GF-D8 (cell line): Measurements from ENCODE around the gene ZNF592.

ENCODE experiments used
- DNase-seq: peaks from one replicate; lab custom pipeline; 2025; lab: John Stamatoyannopoulos, UW

ZNF592 gene

GRCh38 chr15:84781495-84781894 is 33.1 kb downstream of the ZNF592 start:
- DNase-seq: no peak

- DNase-seq: no peak
Measured at GRCh38 chr15:84782346-84782745, 34.0 kb downstream of the ZNF592 start.

GRCh38 chr15:84783493-84784251 is 35.3 kb downstream of the ZNF592 start:
- no peak for DNase-seq

GRCh38 chr15:84784262-84784661 is 35.9 kb downstream of the ZNF592 start:
- no peak for DNase-seq

GRCh38 chr15:84785053-84785452 is 36.7 kb downstream of the ZNF592 start:
- no peak for DNase-seq

GRCh38 chr15:84788500-84788899 is 40.1 kb downstream of the ZNF592 start:
- DNase-seq: no peak

- no peak for DNase-seq
Measured at GRCh38 chr15:84789762-84790161, 41.4 kb downstream of the ZNF592 start.

GRCh38 chr15:84790676-84791075 is 42.3 kb downstream of the ZNF592 start:
- DNase-seq: no peak

- DNase-seq: no peak
Measured at GRCh38 chr15:84791763-84792162, 43.4 kb downstream of the ZNF592 start.

GRCh38 chr15:84793431-84794161 is 45.2 kb downstream of the ZNF592 start:
- no peak for DNase-seq

GRCh38 chr15:84794162-84794547 is 45.8 kb downstream of the ZNF592 start:
- no peak for DNase-seq

- no peak for DNase-seq
Measured at GRCh38 chr15:84795186-84795585, 46.8 kb downstream of the ZNF592 start.

- no peak for DNase-seq
Measured at GRCh38 chr15:84797212-84797611, 48.8 kb downstream of the ZNF592 start.

- no peak for DNase-seq
Measured at GRCh38 chr15:84797801-84798200, 49.4 kb downstream of the ZNF592 start.

GRCh38 chr15:84798436-84798946 is 50.1 kb downstream of the ZNF592 start:
- DNase-seq: no peak

GRCh38 chr15:84799511-84800187 is 51.3 kb downstream of the ZNF592 start:
- no peak for DNase-seq

GRCh38 chr15:84800365-84800806 is 52.0 kb downstream of the ZNF592 start:
- no peak for DNase-seq

- no peak for DNase-seq
Measured at GRCh38 chr15:84804005-84804900, 55.9 kb downstream of the ZNF592 start.

- DNase-seq: no peak
Measured at GRCh38 chr15:84805221-84805620, 56.8 kb downstream of the ZNF592 start.

- no peak for DNase-seq
Measured at GRCh38 chr15:84807228-84807627, 58.8 kb downstream of the ZNF592 start.

- DNase-seq: no peak
Measured at GRCh38 chr15:84810073-84810840, 61.9 kb downstream of the ZNF592 start.
